Gastrocnemius medialis (tissue), 4 donors: ENCODE results near the gene PITX3. TPM values are rescaled to one million over a fixed set of nuclear protein-coding genes. Genes with fewer than 3 reads are reported as not detected.

Experiments
- ATAC-seq, 2 donors: fragments of 150-250 bp; one replicate each; pipeline ENCODE4 v1.9.1; 2016
- DNase-seq, 2 donors: peaks; one replicate each; pipeline ENCODE4 v3.0.0-alpha.2; 2019
- H3K27ac ChIP-seq, 4 donors: fragments of 200-600 bp; sonication (generic); 1 replicate in 1 of 4; 2 replicates in 3 of 4; pipeline ENCODE4 v1.5.1; 2016 to 2018; ENCODE audit warnings: mild to moderate bottlenecking in 2 of 4, moderate library complexity in 1 of 4
- H3K27me3 ChIP-seq, 3 donors: fragments of 200-600 bp; sonication (generic) in 2 of 3; 1 replicate in 1 of 3; 2 replicates in 2 of 3; pipeline versions ENCODE4 v1.5.1 to v1.6.0; 2016 to 2019; ENCODE audit warnings: mild to moderate bottlenecking in 1 of 3, moderate library complexity in 1 of 3
- H3K36me3 ChIP-seq, 2 donors: fragments of 200-600 bp; sonication (generic) in 1 of 2; one replicate each; pipeline ENCODE4 v1.5.1; 2017 to 2018
- H3K4me1 ChIP-seq, 2 donors: fragments of 200-600 bp; sonication (generic) in 1 of 2; one replicate each; pipeline ENCODE4 v1.5.1; 2016 to 2017; ENCODE audit warnings: mild to moderate bottlenecking in 2 of 2
- H3K4me3 ChIP-seq, 4 donors: fragments of 200-600 bp; sonication (generic) in 3 of 4; 1 replicate in 1 of 4; 2 replicates in 3 of 4; pipeline ENCODE4 v1.5.1; 2016 to 2019; ENCODE audit warnings: mild to moderate bottlenecking in 2 of 4
- H3K9me3 ChIP-seq, 3 donors: fragments of 200-600 bp; sonication (generic) in 2 of 3; 1 replicate in 1 of 3; 2 replicates in 2 of 3; pipeline ENCODE4 v1.5.1; 2016 to 2019
- CTCF ChIP-seq, 5 experiments: fragments of 450-650 bp in 3 of 5; fragments of 200-600 bp in 2 of 5; sonication (generic) in 2 of 5; IDR thresholded peaks in 4 of 5; conservative IDR thresholded peaks in 1 of 5; 1 replicate in 4 of 5; 2 replicates in 1 of 5; pipeline ENCODE4 v1.5.1; 2016 to 2019; ENCODE audit warnings: antibody characterized with exemption in 5 of 5, mild to moderate bottlenecking in 3 of 5, moderate library complexity in 3 of 5
- POLR2A ChIP-seq, 2 donors: fragments of 450-650 bp; IDR thresholded peaks; one replicate each; pipeline ENCODE4 v1.6.1; 2017; ENCODE audit warnings: antibody characterized with exemption in 2 of 2, mild to moderate bottlenecking in 2 of 2, moderate library complexity in 2 of 2
- in situ Hi-C, 4 donors: fragments of 200-750 bp; cut with MboI; loops; one replicate each; pipeline versions ENCODE4 v1.15.0 to v1.8.0; 2017; ENCODE audit warnings: low sequenced_read_pairs in 4 of 4
- intact Hi-C: fragments of 100-400 bp; cut with DNase I; formaldehyde crosslinking; loops from one replicate; pipeline ENCODE4 v1.15.1; 2023; ENCODE audit warnings: low total_unique reads
- total RNA-seq, 4 donors: library from RNA; depleted of rRNA; stranded (reverse); fragments of >200 nt; gene quantifications; one replicate each; pipeline versions ENCODE4 v1.1.0 to v1.2.3, GENCODE V29; 2016

Gene PITX3
- total RNA-seq, 4 donors from 2014 or later: 4.2 to 8.9 (median 6.5) TPM

- ATAC-seq: no peak
- Histone ChIP-seq H3K4me1 (no peaks in the 10 kb centered on the region), H3K36me3 (no peaks in the 10 kb centered on the region), H3K27me3 (no peaks in the 10 kb centered on the region), H3K4me3 (no peak overlapping the region), H3K27ac (no peak overlapping the region), H3K9me3 (no peaks in the 10 kb centered on the region)
- intact Hi-C loops (no loop called here), in situ Hi-C loops (loop anchor here in 1 of 4 donors (25.0 kb wide), 1 partner anchor 351 kb away; no protein-coding TSS in a partner anchor)
- DNase-seq: no peak
- TF ChIP-seq POLR2A (IDR thresholded peaks at IDR 0.05) (no peak), CTCF (IDR thresholded peaks at IDR 0.05 in 4 of 5, conservative IDR thresholded peaks at IDR 0.05 in 1 of 5) (no peak)
These were observed 29.6 kb downstream of the PITX3 start for GRCh38 chr10:102211615-102212299.

- no peak for TF ChIP-seq POLR2A (IDR thresholded peaks at IDR 0.05)
- TF ChIP-seq CTCF (IDR thresholded peaks at IDR 0.05 in 4 of 5, conservative IDR thresholded peaks at IDR 0.05 in 1 of 5): no peak
- ATAC-seq (no peak), DNase-seq (no peak)
- Histone ChIP-seq H3K4me3 (no peak overlapping the region), H3K27me3 (no peaks in the 10 kb centered on the region), H3K36me3 (no peaks in the 10 kb centered on the region), H3K9me3 (no peaks in the 10 kb centered on the region), H3K4me1 (no peaks in the 10 kb centered on the region), H3K27ac (no peak overlapping the region)
- intact Hi-C loops: no loop called here
- in situ Hi-C loops: loop anchor here in 1 of 4 donors (25.0 kb wide), 1 partner anchor 354 kb away; no protein-coding TSS in a partner anchor
These were observed 32.8 kb downstream of the PITX3 start for GRCh38 chr10:102208311-102209035.

- Histone ChIP-seq H3K27me3 (no peaks in the 10 kb centered on the region), H3K9me3 (no peaks in the 10 kb centered on the region), H3K36me3 (no peaks in the 10 kb centered on the region), H3K27ac (no peak overlapping the region), H3K4me1 (peaks cover 0 to 4% of the 10 kb centered on the region in 2 donors), H3K4me3 (no peak overlapping the region)
- no peak for TF ChIP-seq POLR2A (IDR thresholded peaks at IDR 0.05)
- no peak for TF ChIP-seq CTCF (IDR thresholded peaks at IDR 0.05 in 4 of 5, conservative IDR thresholded peaks at IDR 0.05 in 1 of 5)
- ATAC-seq (no peak), DNase-seq (no peak)
- intact Hi-C loops (no loop called here), in situ Hi-C loops (loop anchor here in 1 of 4 donors (25.0 kb wide), 1 partner anchor 360 kb away; no protein-coding TSS in a partner anchor)
These were observed 38.9 kb downstream of the PITX3 start for GRCh38 chr10:102202386-102202785.

- DNase-seq (no peak), ATAC-seq (peak in 1 of 2 donors; percentile 62)
- Histone ChIP-seq H3K36me3 (no peaks in the 10 kb centered on the region), H3K27ac (no peak overlapping the region), H3K9me3 (no peaks in the 10 kb centered on the region), H3K4me1 (peaks cover 0 to 4% of the 10 kb centered on the region in 2 donors), H3K4me3 (no peak overlapping the region), H3K27me3 (no peaks in the 10 kb centered on the region)
- intact Hi-C loops (no loop called here), in situ Hi-C loops (loop anchor here in 1 of 4 donors (25.0 kb wide), 1 partner anchor 361 kb away; no protein-coding TSS in a partner anchor)
- TF ChIP-seq CTCF (IDR thresholded peaks at IDR 0.05 in 4 of 5, conservative IDR thresholded peaks at IDR 0.05 in 1 of 5) (no peak), POLR2A (IDR thresholded peaks at IDR 0.05) (no peak)
These were observed 40.3 kb downstream of the PITX3 start for GRCh38 chr10:102200751-102201640.
